SU-DHL-6 (cell line): Measurements from ENCODE around the gene VPS35.

Source experiments
- H2AFZ ChIP-seq: fragments of 200-600 bp; sonication (generic); 2 replicates; pipeline ENCODE4 v1.6.1; 2014; ENCODE audit warnings: low read depth, mild to moderate bottlenecking, moderate library complexity, mixed read lengths, antibody characterized with exemption, low read length; ENCODE audit not compliant: severe bottlenecking
- H3F3A ChIP-seq: fragments of 200-600 bp; shearing (Covaris generic); 2 replicates; pipeline ENCODE4 v1.6.0; 2016; ENCODE audit warnings: antibody characterized with exemption, mild to moderate bottlenecking; ENCODE audit not compliant: insufficient read depth
- H3K27ac ChIP-seq: fragments of 200-600 bp; sonication (generic); 2 replicates; pipeline ENCODE4 v1.5.1; 2016; ENCODE audit warnings: low read depth, mild to moderate bottlenecking, low read length, moderate library complexity, mixed read lengths
- H3K27me3 ChIP-seq: fragments of 200-600 bp; sonication (generic), shearing (Covaris generic); 2 replicates; pipeline ENCODE4 v1.6.0; 2014; ENCODE audit warnings: mild to moderate bottlenecking, low read length
- H3K36me3 ChIP-seq: fragments of 200-600 bp; sonication (generic); 2 replicates; pipeline ENCODE4 v1.6.1; 2014; ENCODE audit warnings: mild to moderate bottlenecking, low read length, mixed read lengths
- H3K4me2 ChIP-seq: fragments of 300-600, 200-600 bp; shearing (Covaris generic), sonication (generic); 2 replicates; pipeline ENCODE4 v1.6.0; 2014; ENCODE audit warnings: low read length, low read depth, mild to moderate bottlenecking; ENCODE audit not compliant: poor library complexity, severe bottlenecking
- H3K4me3 ChIP-seq: fragments of 200-600 bp; sonication (generic); 2 replicates; pipeline ENCODE4 v1.5.1; 2014; ENCODE audit warnings: antibody characterized with exemption, low read length, mild to moderate bottlenecking, mixed read lengths; ENCODE audit not compliant: insufficient read depth, poor library complexity, severe bottlenecking
- H3K79me2 ChIP-seq: fragments of 200-600 bp; sonication (generic); 2 replicates; pipeline ENCODE4 v1.6.1; 2014; ENCODE audit warnings: mild to moderate bottlenecking, low read length, moderate library complexity; ENCODE audit not compliant: insufficient read depth
- H3K9ac ChIP-seq: fragments of 200-600 bp; sonication (generic); 2 replicates; pipeline ENCODE4 v1.7.0; 2014; ENCODE audit warnings: mild to moderate bottlenecking, low read length
- H3K9me2 ChIP-seq: fragments of 200-600 bp; sonication (generic); replicated peaks from 2 replicates; pipeline ENCODE4 v1.6.1; 2014; ENCODE audit warnings: low read length; ENCODE audit not compliant: insufficient read depth
- H3K9me3 ChIP-seq: fragments of 200-600 bp; sonication (generic); 2 replicates; pipeline ENCODE4 v1.6.1; 2014; ENCODE audit warnings: low read length, mixed read lengths; ENCODE audit not compliant: insufficient read depth
- H4K20me1 ChIP-seq: fragments of 200-600 bp; sonication (generic); 2 replicates; pipeline ENCODE4 v1.6.1; 2014; ENCODE audit warnings: low read depth, mild to moderate bottlenecking, antibody characterized with exemption, low read length, moderate library complexity, mixed read lengths
- CTCF ChIP-seq: fragments of 200-600 bp; sonication (generic); IDR thresholded peaks from one replicate; pipeline ENCODE4 v1.5.1; 2017; ENCODE audit warnings: antibody characterized with exemption, mild to moderate bottlenecking, low read length, moderate library complexity; ENCODE audit not compliant: insufficient read depth, poor library complexity, severe bottlenecking
- EZH2phosphoT487 ChIP-seq: fragments of 200-600 bp; sonication (generic), shearing (Covaris generic); conservative IDR thresholded peaks from 2 replicates; pipeline ENCODE4 v1.6.1; 2018; ENCODE audit warnings: mild to moderate bottlenecking, antibody characterized with exemption, low read length, moderate library complexity, mixed read lengths

The VPS35 gene

GRCh38 chr16:46607529-46607928 lies 81.4 kb downstream of the VPS35 start:
- no peaks in the 10 kb centered on the region; the same call in 1 of the 2 replicates for H3F3A ChIP-seq
- peaks cover 15% of the 10 kb centered on the region for H3K79me2 ChIP-seq
- no peak overlapping the region for H3K9ac ChIP-seq
- no peak overlapping the region for H3K4me3 ChIP-seq
- H4K20me1 ChIP-seq, result no peaks in the 10 kb centered on the region
- no peak overlapping the region for H2AFZ ChIP-seq
- H3K36me3 ChIP-seq, result peaks cover 39% of the 10 kb centered on the region
- TF ChIP-seq EZH2phosphoT487 (no peak), CTCF (no peak)
- H3K27me3 ChIP-seq, result no peaks in the 10 kb centered on the region
- H3K9me3 ChIP-seq, result no peaks in the 10 kb centered on the region
- H3K27ac ChIP-seq, result no peak overlapping the region
- H3K9me2 ChIP-seq, result no peaks in the 10 kb centered on the region
- no peak overlapping the region for H3K4me2 ChIP-seq

DNA sequence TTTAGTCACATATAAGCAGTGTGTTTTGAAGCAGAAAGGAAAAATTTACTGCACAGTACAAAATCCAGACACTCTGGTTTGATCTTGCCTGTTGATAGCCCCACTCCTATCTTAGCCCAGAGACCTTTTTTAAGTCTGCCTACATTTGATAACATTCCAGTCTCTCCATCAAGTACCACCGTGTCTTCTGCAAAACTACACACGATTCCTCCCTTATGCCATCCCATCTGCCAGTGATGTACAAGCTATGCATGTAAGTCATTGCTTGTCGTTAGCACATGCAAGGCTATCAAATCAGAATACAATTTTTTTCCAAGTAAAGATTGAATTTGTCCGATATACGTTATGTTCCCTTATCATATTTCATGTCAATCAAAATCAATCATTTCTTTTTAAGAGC lies 82.7 kb downstream of the VPS35 start:
- no peak for TF ChIP-seq CTCF
- TF ChIP-seq EZH2phosphoT487, result no peak
- peaks cover 43% of the 10 kb centered on the region for H3K36me3 ChIP-seq

More for the DNA sequence above, 82.7 kb downstream of the VPS35 start:
- Histone ChIP-seq H3K4me3 (no peak overlapping the region), H3K9me2 (no peaks in the 10 kb centered on the region), H3K27me3 (no peaks in the 10 kb centered on the region), H3F3A (no peaks in the 10 kb centered on the region; the same call in 1 of the 2 replicates), H3K4me2 (no peak overlapping the region), H3K79me2 (peaks cover 4% of the 10 kb centered on the region; the same call in 1 of the 2 replicates), H3K9ac (no peak overlapping the region), H3K27ac (no peak overlapping the region), H3K9me3 (no peaks in the 10 kb centered on the region), H4K20me1 (no peaks in the 10 kb centered on the region), H2AFZ (no peak overlapping the region)
